SK-N-MC (cell line): Measurements from ENCODE around the gene ANO2.
"Not testable (repeated sequence)": the region's sequence is repeated elsewhere in the genome, so short reads cannot be mapped to it uniquely, and the experiment has no call there.

Experiments used
- DNase-seq: peaks from one replicate; pipeline ENCODE4 v3.0.0-alpha.2; 2011; ENCODE audit warnings: low read depth, low spot score
- H3K27ac ChIP-seq: fragments of 200-600 bp; sonication (generic); 2 replicates; pipeline ENCODE4 v1.5.1; 2016; ENCODE audit warnings: mixed run types
- H3K36me3 ChIP-seq: fragments of 200-600 bp; sonication (generic); 2 replicates; pipeline ENCODE4 v1.6.1; 2017; ENCODE audit warnings: antibody characterized with exemption, low read length, mixed read lengths; ENCODE audit not compliant: insufficient read depth
- H3K4me3 ChIP-seq: fragments of 200-600 bp; sonication (generic); 2 replicates; pipeline ENCODE4 v1.5.1; 2016
- H3K9ac ChIP-seq: fragments of 200-600 bp; sonication (generic); 2 replicates; pipeline ENCODE4 v1.8.0; 2017; ENCODE audit warnings: mixed run types, mixed read lengths; ENCODE audit not compliant: insufficient read length
- H3K9me3 ChIP-seq: fragments of 200-600 bp; sonication (generic); 2 replicates; pipeline ENCODE4 v1.6.1; 2017; ENCODE audit warnings: low read depth, mild to moderate bottlenecking, antibody characterized with exemption, low read length, moderate library complexity, mixed read lengths
- EZH2 ChIP-seq: fragments of 200-600 bp; sonication (generic); IDR thresholded peaks from one replicate; pipeline ENCODE4 v1.6.1; 2017; ENCODE audit warnings: antibody characterized with exemption
- FOXP2 ChIP-seq: optimal IDR thresholded peaks from 2 replicates; pipeline ENCODE3; 2011; ENCODE audit warnings: mild to moderate bottlenecking, moderate library complexity; ENCODE audit not compliant: insufficient read depth; ENCODE audit errors: extremely low read length, control extremely low read depth
- POLR2AphosphoS5 ChIP-seq: IDR thresholded peaks from 2 replicates; pipeline ENCODE4 v1.6.1; 2012; ENCODE audit warnings: mild to moderate bottlenecking, low read depth, low read length, borderline replicate concordance

The ANO2 gene

DNA sequence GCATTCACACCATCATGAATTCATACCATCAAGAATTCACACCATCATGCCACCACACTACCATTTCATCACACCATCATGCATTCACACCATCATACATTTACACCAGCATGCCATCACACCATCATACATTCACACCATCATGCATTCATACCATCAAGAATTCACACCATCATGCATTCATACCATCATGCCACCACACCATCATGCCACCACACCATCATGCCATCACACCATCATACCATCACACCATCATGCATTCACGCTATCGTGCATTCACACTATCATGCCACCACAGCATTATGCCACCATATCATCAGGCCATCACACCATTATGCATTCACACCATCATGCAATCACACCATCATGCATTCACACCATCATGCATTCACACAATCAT is 79.7 kb downstream of the ANO2 start:
- no peak overlapping the region for H3K9ac ChIP-seq
- no peaks in the 10 kb centered on the region for H3K9me3 ChIP-seq
- H3K36me3 ChIP-seq = no peaks in the 10 kb centered on the region
- no peak overlapping the region for H3K4me3 ChIP-seq
- TF ChIP-seq EZH2 (no peak), POLR2AphosphoS5 (no peak), FOXP2 (no peak)
- no peak for DNase-seq
- no peak overlapping the region for H3K27ac ChIP-seq

- Histone ChIP-seq H3K4me3 (no peak overlapping the region), H3K9me3 (no peaks in the 10 kb centered on the region), H3K36me3 (no peaks in the 10 kb centered on the region), H3K9ac (no peak overlapping the region), H3K27ac (no peak overlapping the region)
- DNase-seq = no peak
- TF ChIP-seq POLR2AphosphoS5 (no peak), EZH2 (no peak), FOXP2 (no peak)
Measured at GRCh38 chr12:5864972-5865371, 80.1 kb downstream of the ANO2 start.

DNA sequence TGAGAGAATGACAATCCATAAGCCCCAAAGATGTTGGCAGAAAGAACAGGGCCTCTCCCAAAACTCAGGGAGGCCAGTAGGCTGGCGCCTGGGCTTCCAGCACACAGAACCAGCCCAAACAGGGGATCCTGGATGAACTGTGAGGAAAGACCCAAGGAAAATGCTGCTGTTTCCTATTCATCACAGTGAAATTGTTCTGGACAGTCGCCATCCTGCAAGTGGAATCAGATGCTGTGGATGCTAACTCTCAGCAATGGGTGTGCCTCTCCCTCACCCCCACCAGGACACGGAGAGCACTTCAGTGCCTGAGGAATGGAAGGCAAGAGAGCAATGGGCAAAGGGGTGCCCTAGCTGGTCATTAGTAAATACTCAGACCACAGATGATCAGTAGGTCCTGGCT is 80.8 kb downstream of the ANO2 start:
- no peaks in the 10 kb centered on the region for H3K36me3 ChIP-seq
- H3K9me3 ChIP-seq = no peaks in the 10 kb centered on the region
- TF ChIP-seq EZH2 (no peak), FOXP2 (no peak), POLR2AphosphoS5 (no peak)
- no peak overlapping the region for H3K4me3 ChIP-seq
- DNase-seq = no peak
- no peak overlapping the region for H3K9ac ChIP-seq
- no peak overlapping the region for H3K27ac ChIP-seq

DNA sequence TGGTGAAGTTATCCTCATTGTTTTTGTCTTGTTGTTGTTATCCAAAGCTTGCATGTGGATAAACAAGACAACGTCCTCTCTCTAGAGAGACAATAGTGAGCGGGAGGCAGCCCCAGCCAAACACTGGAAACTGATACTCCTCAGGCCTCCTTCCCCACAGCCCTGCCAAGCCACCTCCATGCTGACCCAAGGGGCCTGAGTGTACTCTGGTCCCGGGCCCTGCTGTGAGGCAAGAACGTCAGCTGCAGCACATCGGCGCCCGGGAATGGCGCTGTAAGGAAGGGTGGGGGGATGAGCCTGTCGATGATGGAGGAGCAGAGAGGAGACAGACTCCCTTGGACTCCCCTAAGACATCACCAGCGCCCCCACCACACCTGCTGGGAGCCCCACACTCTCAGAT is 83.6 kb downstream of the ANO2 start:
- TF ChIP-seq FOXP2 = no peak
- TF ChIP-seq POLR2AphosphoS5 = no peak
- TF ChIP-seq EZH2 = no peak
- no peak overlapping the region for H3K4me3 ChIP-seq
- no peak overlapping the region for H3K9ac ChIP-seq
- no peak overlapping the region for H3K27ac ChIP-seq
- no peak for DNase-seq
- no peaks in the 10 kb centered on the region for H3K36me3 ChIP-seq
- no peaks in the 10 kb centered on the region for H3K9me3 ChIP-seq

DNA sequence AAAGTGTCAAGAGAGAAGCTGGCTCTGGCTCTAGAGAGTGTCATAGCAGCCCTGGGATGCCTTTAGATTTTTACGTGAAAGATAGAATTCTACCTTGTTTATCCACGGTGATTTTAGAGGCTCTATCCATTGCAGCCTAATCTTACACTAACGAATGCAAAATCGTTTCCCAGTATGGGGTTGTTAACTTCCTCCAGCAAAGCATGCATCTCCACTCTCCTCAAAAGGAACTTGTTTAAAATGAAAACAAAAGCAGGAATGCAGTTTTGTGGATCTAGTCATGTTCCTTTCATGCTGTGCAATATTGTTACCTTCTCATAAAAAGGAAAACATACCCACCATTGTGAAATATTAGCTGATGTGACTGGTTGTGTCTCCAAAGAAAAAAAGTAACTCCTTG is 88.4 kb downstream of the ANO2 start:
- Histone ChIP-seq H3K4me3 (no peak overlapping the region), H3K27ac (no peak overlapping the region), H3K9ac (no peak overlapping the region), H3K9me3 (no peaks in the 10 kb centered on the region), H3K36me3 (no peaks in the 10 kb centered on the region)
- TF ChIP-seq POLR2AphosphoS5 (no peak), FOXP2 (no peak), EZH2 (no peak)
- DNase-seq = no peak

- no peak overlapping the region for H3K4me3 ChIP-seq
- TF ChIP-seq FOXP2 (no peak), POLR2AphosphoS5 (no peak), EZH2 (no peak)
- H3K9me3 ChIP-seq = no peaks in the 10 kb centered on the region
- no peak overlapping the region for H3K27ac ChIP-seq
- H3K9ac ChIP-seq = no peak overlapping the region
- no peak for DNase-seq
- no peaks in the 10 kb centered on the region for H3K36me3 ChIP-seq
Measured at GRCh38 chr12:5846950-5847349, 98.1 kb downstream of the ANO2 start.

- DNase-seq = no peak
- no peaks in the 10 kb centered on the region for H3K9me3 ChIP-seq
- H3K36me3 ChIP-seq = no peaks in the 10 kb centered on the region
- TF ChIP-seq EZH2 (no peak), FOXP2 (no peak), POLR2AphosphoS5 (no peak)
- H3K4me3 ChIP-seq = no peak overlapping the region
- H3K27ac ChIP-seq = no peak overlapping the region
- H3K9ac ChIP-seq = no peak overlapping the region
Measured at GRCh38 chr12:5840944-5841343, 104.1 kb downstream of the ANO2 start.

DNA sequence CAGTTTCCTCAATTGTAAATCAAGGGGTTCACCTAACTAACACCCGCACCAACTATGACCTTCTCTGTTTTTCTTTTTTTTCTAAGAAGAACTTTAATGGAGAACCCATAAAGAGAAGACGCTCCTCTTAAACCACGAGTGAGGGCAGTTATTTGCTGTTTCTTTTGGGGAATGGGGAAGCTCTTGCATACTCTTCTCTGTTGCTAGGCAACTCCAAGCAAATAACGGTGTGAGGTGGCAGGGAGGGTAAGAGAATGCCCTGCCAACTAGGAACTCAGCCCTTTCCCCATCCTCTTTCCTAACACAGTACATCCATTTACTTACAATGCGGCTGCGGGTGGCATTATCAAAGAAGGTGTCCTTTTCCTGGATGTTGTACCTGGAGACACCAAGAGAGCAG is 114.9 kb downstream of the ANO2 start:
- DNase-seq = no peak
- no peak overlapping the region for H3K4me3 ChIP-seq

DNA sequence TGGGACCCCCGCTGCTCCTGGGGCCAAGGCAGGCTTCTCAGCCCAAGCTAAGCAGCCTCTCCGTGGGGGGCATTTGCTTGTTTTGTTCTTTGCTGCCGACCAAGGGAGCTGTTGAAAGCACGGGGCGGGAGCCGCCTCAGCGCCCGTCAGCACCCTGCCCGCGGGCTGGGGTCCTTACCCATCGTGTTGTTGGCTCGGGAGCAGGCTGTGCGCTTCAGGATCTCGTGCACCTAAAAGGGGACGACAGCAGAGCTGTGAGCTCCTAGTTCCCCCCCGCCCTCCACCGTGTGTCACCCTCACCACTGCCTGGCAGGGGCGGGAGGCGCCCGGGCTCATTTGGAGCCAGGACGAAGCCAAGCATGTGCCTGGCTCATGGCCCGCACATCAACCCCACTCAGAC is 117.5 kb downstream of the ANO2 start:
- Histone ChIP-seq H3K4me3 (no peak overlapping the region), H3K36me3 (no peaks in the 10 kb centered on the region), H3K27ac (no peak overlapping the region), H3K9me3 (no peaks in the 10 kb centered on the region), H3K9ac (no peak overlapping the region)
- TF ChIP-seq FOXP2 (no peak), EZH2 (no peak), POLR2AphosphoS5 (no peak)
- no peak for DNase-seq

More for the DNA sequence above, 114.9 kb downstream of the ANO2 start:
- TF ChIP-seq POLR2AphosphoS5 (no peak), FOXP2 (no peak), EZH2 (no peak)
- no peaks in the 10 kb centered on the region for H3K36me3 ChIP-seq
- H3K27ac ChIP-seq = no peak overlapping the region
- no peaks in the 10 kb centered on the region for H3K9me3 ChIP-seq
- H3K9ac ChIP-seq = no peak overlapping the region

DNA sequence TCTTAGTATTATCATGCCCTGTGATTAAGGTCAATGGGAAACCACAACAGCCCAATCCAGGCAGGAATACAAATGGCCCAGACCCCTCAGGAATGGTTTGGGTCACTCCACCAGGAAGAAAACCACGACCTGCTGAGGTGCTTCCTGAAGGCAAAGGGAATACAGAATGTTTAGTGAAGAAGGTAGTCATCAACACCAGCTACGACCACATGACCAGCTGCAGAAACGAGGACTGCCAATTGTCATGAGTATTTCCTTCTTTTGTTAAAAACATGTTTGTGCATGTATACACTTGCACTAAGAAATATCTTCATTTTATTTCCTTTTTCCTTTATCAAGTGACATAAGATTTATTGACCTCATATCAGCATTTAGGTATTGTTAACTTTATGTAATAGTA is 119.3 kb downstream of the ANO2 start:
- H3K9ac ChIP-seq, DNase-seq, H3K36me3 ChIP-seq, H3K4me3 ChIP-seq, H3K27ac ChIP-seq, H3K9me3 ChIP-seq: not testable (repeated sequence)

GRCh38 chr12:5818877-5819276 is 126.2 kb downstream of the ANO2 start:
- DNase-seq, H3K9ac ChIP-seq, H3K9me3 ChIP-seq, H3K36me3 ChIP-seq, H3K27ac ChIP-seq, H3K4me3 ChIP-seq: not testable (repeated sequence)
